Mucosa of rectum (tissue), 2 donors: ENCODE results near the gene NCMAP.
"Not testable (repeated sequence)": the region's sequence is repeated elsewhere in the genome, so short reads cannot be mapped to it uniquely, and the experiment has no call there.

Source experiments
- H3K27ac ChIP-seq, 2 donors: one replicate each; pipeline ENCODE4 v1.7.0; 2013; ENCODE audit warnings: inconsistent platforms in 2 of 2, low read depth in 2 of 2, low read length in 2 of 2
- H3K27me3 ChIP-seq, 2 donors: one replicate each; pipeline ENCODE4 v1.7.0; 2013; ENCODE audit warnings: low read length in 2 of 2; ENCODE audit not compliant: control insufficient read depth in 2 of 2, insufficient read depth in 2 of 2
- H3K36me3 ChIP-seq, 2 donors: one replicate each; pipeline ENCODE4 v1.7.0; 2013; ENCODE audit warnings: low read length in 2 of 2; ENCODE audit not compliant: control insufficient read depth in 2 of 2, insufficient read depth in 2 of 2
- H3K4me1 ChIP-seq, 2 donors: one replicate each; pipeline ENCODE4 v1.7.0; 2013; ENCODE audit warnings: low read length in 2 of 2, mild to moderate bottlenecking in 1 of 2; ENCODE audit not compliant: control insufficient read depth in 2 of 2, insufficient read depth in 2 of 2
- H3K4me3 ChIP-seq, 2 donors: one replicate each; pipeline ENCODE4 v1.7.0; 2013; ENCODE audit warnings: low read length in 2 of 2
- H3K9ac ChIP-seq, 2 donors: one replicate each; pipeline ENCODE4 v1.7.0; 2013; ENCODE audit warnings: low read length in 2 of 2, low read depth in 1 of 2, mild to moderate bottlenecking in 1 of 2
- H3K9me3 ChIP-seq, 2 donors: one replicate each; pipeline ENCODE4 v1.7.0; 2013; ENCODE audit warnings: low read length in 2 of 2; ENCODE audit not compliant: control insufficient read depth in 2 of 2
- donor health status: healthy.
- donor health status: Normal muscosa, but diverticular disease.

Gene NCMAP

DNA sequence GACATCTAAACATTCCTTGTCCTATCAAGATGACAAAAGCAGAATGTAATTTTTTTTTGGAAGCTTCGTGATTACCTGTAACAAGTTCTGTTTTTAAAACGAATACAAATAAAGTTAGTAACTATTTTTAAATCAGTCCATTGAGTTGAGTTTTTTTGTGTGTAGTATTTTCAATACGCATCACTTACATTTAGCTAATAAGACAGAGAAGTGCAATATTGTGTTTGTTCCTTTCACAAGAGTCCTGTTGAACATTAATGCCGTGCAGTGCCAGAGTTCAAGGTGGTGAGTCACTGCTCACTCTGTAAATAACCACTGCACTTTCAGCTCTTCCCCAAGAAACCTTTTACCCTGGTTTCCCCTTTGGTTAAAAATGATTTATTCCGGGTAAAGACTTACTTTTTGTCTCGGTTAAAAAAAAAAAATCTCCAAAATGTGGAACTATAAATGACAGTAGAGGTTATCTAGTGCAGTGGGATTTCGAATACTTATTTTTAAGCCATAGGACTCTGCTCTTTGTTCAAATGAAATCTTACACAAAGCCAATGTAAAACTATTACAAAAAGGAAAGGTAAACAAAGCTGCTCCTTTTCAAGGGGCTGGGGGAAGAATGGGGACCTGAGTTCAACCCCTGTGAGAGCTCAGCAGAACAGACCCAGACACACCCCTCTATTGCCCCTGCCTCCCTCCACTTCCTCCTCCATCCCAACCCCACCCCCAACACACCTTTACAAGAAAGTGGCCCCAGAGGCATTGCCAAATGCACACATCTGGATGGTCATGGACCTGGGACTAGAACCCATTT, 14.8 kb upstream of the NCMAP start:
- H3K36me3 ChIP-seq, result no peaks in the 10 kb centered on the region
- peaks cover 16 to 29% of the 10 kb centered on the region in 2 donors for H3K4me1 ChIP-seq
- no peaks in the 10 kb centered on the region for H3K27me3 ChIP-seq
- H3K27ac ChIP-seq, result peak overlapping the region; percentile 84 to 89
- peak overlapping the region; percentile 27 to 52 for H3K4me3 ChIP-seq
- no peaks in the 10 kb centered on the region for H3K9me3 ChIP-seq
- peak overlapping the region; percentile 36 to 43 for H3K9ac ChIP-seq

DNA sequence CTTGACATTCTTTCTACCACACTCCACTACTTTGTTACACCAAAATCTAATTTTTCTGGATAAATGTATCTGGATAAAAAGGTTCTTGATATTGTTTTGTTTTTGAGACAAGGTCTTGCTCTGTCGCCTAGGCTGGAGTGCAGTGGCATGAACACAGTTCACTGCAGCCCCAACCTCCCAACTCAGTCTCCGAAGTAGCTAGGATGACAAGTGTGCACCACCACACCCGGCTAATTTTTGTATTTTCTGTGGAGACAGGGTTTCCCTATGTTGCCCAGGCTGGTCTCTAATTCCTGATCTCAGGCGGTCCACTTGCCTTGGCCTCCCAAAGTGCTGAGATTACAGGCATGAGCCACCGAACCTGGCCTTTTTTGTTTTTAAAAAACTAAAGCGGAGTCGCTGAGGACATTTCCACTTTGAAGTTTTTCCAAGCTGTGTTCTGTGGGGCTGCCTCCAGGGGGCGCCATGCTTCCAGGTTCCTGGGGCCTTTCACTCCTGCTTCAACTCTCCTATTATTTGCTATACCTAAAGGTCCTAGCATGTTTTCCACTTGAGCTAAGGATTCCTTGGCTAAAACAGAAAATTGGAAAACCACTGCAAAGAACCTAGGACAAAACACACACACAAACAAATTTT, 14.1 kb upstream of the NCMAP start:
- Histone ChIP-seq H3K9ac (peak overlapping the region in 1 of 2 donors; percentile 43), H3K4me3 (peak overlapping the region; percentile 27 to 52), H3K27me3 (no peaks in the 10 kb centered on the region), H3K27ac (peak overlapping the region; percentile 84 to 89), H3K4me1 (peaks cover 10 to 22% of the 10 kb centered on the region in 2 donors), H3K36me3 (no peaks in the 10 kb centered on the region), H3K9me3 (no peaks in the 10 kb centered on the region)

DNA sequence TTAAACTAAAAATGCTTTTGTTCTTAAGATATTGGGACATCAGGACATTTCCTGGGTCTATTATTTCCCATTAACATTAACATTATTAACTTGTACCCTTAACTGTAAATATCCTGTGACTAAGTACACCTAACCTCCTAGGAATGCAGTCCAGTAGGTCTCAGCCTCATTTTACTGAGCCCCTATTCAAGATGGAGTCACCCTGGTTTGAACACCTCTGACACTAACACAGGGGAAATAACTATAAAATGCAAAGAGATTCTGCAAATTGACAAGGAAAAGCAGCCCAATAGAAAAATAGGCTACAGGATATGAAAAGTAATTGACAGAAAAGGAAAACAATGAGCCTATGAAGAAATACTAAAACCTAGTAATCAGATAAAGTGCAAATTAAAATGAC, 11.6 kb upstream of the NCMAP start:
- Histone ChIP-seq H3K4me3 (no peak overlapping the region), H3K4me1 (peaks cover 10 to 20% of the 10 kb centered on the region in 2 donors), H3K9ac (no peak overlapping the region), H3K27me3 (no peaks in the 10 kb centered on the region), H3K27ac (no peak overlapping the region), H3K36me3 (no peaks in the 10 kb centered on the region), H3K9me3 (no peaks in the 10 kb centered on the region)

GRCh38 chr1:24545662-24546061, 10.2 kb upstream of the NCMAP start:
- no peak overlapping the region for H3K27ac ChIP-seq
- no peaks in the 10 kb centered on the region for H3K36me3 ChIP-seq
- peaks cover 10 to 12% of the 10 kb centered on the region in 2 donors for H3K4me1 ChIP-seq
- H3K27me3 ChIP-seq, result no peaks in the 10 kb centered on the region
- no peaks in the 10 kb centered on the region for H3K9me3 ChIP-seq
- H3K4me3 ChIP-seq, result no peak overlapping the region
- H3K9ac ChIP-seq, result no peak overlapping the region

DNA sequence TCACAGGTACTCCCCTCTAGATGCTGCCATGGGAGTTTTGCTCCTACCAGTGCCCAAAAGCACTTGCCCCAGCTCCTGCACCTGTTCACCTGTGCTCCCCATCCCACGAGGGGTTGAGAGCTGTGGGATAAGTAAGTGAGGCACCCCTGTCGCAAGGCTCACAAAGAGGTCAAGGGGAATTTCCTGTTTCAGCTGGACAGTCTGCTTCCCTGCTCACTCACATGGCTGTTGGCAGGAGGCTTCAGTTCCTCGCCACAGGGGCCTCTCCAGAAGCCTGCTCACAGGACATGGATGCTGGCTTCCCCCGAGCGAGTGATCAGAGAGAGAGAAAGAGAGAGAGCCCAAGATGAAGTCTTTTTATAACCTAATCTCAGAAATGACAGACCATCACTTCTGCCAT, 8.7 kb upstream of the NCMAP start:
- no peak overlapping the region for H3K27ac ChIP-seq
- H3K9me3 ChIP-seq, result no peaks in the 10 kb centered on the region
- no peak overlapping the region for H3K9ac ChIP-seq
- H3K4me1 ChIP-seq, result peaks cover 2 to 9% of the 10 kb centered on the region in 2 donors
- no peaks in the 10 kb centered on the region for H3K36me3 ChIP-seq
- H3K27me3 ChIP-seq, result no peaks in the 10 kb centered on the region
- no peak overlapping the region for H3K4me3 ChIP-seq

GRCh38 chr1:24548070-24548469, 7.8 kb upstream of the NCMAP start:
- no peak overlapping the region for H3K4me3 ChIP-seq
- H3K36me3 ChIP-seq, result no peaks in the 10 kb centered on the region
- no peaks in the 10 kb centered on the region for H3K9me3 ChIP-seq
- H3K27ac ChIP-seq, result peak overlapping the region in 1 of 2 donors; percentile 17
- H3K9ac ChIP-seq, result no peak overlapping the region
- no peaks in the 10 kb centered on the region for H3K27me3 ChIP-seq
- H3K4me1 ChIP-seq, result peaks cover 2 to 11% of the 10 kb centered on the region in 2 donors

- H3K4me1 ChIP-seq, result peaks cover 2 to 11% of the 10 kb centered on the region in 2 donors
- H3K27me3 ChIP-seq, H3K27ac ChIP-seq, H3K9ac ChIP-seq, H3K36me3 ChIP-seq, H3K4me3 ChIP-seq, H3K9me3 ChIP-seq: not testable (repeated sequence)
Observed at GRCh38 chr1:24549210-24549609, 6.7 kb upstream of the NCMAP start.

- Histone ChIP-seq H3K4me1 (peaks cover 10 to 11% of the 10 kb centered on the region in 2 donors), H3K4me3 (peak overlapping the region in 1 of 2 donors; percentile 41), H3K9me3 (no peaks in the 10 kb centered on the region), H3K9ac (no peak overlapping the region), H3K27ac (no peak overlapping the region), H3K36me3 (no peaks in the 10 kb centered on the region), H3K27me3 (peaks cover 0 to 5% of the 10 kb centered on the region in 2 donors)
Observed at GRCh38 chr1:24551290-24551959, 4.5 kb upstream of the NCMAP start.

- H3K9ac ChIP-seq, result no peak overlapping the region
- no peaks in the 10 kb centered on the region for H3K36me3 ChIP-seq
- peaks cover 11 to 13% of the 10 kb centered on the region in 2 donors for H3K4me1 ChIP-seq
- H3K9me3 ChIP-seq, result no peaks in the 10 kb centered on the region
- no peak overlapping the region for H3K4me3 ChIP-seq
- H3K27me3 ChIP-seq, result peaks cover 0 to 8% of the 10 kb centered on the region in 2 donors
- no peak overlapping the region for H3K27ac ChIP-seq
Observed at GRCh38 chr1:24551960-24552571, 3.8 kb upstream of the NCMAP start.

GRCh38 chr1:24553931-24554330, 2.0 kb upstream of the NCMAP start:
- Histone ChIP-seq H3K27me3 (peaks cover 0 to 12% of the 10 kb centered on the region in 2 donors), H3K4me3 (no peak overlapping the region)

More at GRCh38 chr1:24553931-24554330, 2.0 kb upstream of the NCMAP start:
- no peak overlapping the region for H3K9ac ChIP-seq
- H3K9me3 ChIP-seq, result no peaks in the 10 kb centered on the region
- no peak overlapping the region for H3K27ac ChIP-seq
- peaks cover 13 to 16% of the 10 kb centered on the region in 2 donors for H3K4me1 ChIP-seq
- H3K36me3 ChIP-seq, result no peaks in the 10 kb centered on the region
